Stimulated activated CD4-positive, alpha-beta T cell treated with anti-CD3 and anti-CD28 coated beads, TNF-alpha, amount 100 ng/mL, for 1 hour (primary cell): Measurements from ENCODE around the gene NOD1.
A peak's percentile ranks its signal among the peaks of the same experiment; 100 is the strongest.
"Not testable (repeated sequence)": the region's sequence is repeated elsewhere in the genome, so short reads cannot be mapped to it uniquely, and the experiment has no call there.

ENCODE experiments used
- DNase-seq, 3 donors: peaks; one replicate each; pipeline ENCODE4 v3.0.0-alpha.2; 2020; ENCODE audit warnings: low read depth in 3 of 3, low spot score in 1 of 3

Gene NOD1

DNA sequence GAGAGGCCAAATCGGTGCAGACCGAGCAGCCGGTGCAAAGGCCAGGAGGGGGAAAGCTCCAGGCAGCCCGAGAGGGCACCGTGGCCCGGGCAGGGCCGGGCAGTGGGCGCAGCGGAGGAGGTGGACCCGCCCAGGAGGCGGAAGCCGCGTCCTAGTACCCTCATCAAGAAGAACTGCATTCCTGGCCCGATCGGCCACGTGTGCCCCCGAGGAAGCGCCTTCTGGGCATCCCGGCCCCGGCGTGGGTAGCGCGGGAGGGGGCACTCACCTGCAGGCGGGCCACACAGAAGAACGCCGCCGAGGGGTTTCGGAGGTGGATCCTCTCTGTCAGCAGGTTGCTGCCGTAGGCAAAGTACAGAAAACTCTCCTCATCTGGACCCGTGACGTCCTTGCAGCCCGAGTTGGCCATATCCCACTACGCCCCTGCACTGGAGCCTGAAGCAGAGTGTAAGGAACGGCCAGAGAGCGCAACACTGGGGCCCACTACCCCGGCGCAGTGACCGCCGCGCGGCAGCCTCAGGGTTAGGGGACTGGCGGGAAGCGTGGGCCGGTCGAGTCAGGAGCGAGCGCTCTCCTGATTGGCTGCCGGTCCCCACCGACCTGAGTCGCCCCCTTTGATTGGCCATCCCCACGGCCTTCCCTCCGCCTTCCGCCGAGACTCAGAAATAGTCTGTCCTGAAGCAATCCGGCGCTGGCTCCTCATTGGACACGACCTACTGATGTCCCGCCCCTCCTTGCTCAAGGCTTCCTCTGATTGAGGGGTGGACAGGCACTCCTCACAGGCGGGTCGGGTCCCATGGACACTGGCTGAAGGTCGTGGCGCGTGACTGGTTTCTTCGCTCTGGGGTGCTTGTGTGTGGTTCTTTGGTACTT, 26.0 kb upstream of the NOD1 start, which contains the start of gene GGCT:
GGCT (minus strand) TSS at position 529 of the 873 bp plus-strand sequence; CDS start at position 409, 120 bp downstream.
- peak; percentile 90 to 94 (median 92) for DNase-seq

DNA sequence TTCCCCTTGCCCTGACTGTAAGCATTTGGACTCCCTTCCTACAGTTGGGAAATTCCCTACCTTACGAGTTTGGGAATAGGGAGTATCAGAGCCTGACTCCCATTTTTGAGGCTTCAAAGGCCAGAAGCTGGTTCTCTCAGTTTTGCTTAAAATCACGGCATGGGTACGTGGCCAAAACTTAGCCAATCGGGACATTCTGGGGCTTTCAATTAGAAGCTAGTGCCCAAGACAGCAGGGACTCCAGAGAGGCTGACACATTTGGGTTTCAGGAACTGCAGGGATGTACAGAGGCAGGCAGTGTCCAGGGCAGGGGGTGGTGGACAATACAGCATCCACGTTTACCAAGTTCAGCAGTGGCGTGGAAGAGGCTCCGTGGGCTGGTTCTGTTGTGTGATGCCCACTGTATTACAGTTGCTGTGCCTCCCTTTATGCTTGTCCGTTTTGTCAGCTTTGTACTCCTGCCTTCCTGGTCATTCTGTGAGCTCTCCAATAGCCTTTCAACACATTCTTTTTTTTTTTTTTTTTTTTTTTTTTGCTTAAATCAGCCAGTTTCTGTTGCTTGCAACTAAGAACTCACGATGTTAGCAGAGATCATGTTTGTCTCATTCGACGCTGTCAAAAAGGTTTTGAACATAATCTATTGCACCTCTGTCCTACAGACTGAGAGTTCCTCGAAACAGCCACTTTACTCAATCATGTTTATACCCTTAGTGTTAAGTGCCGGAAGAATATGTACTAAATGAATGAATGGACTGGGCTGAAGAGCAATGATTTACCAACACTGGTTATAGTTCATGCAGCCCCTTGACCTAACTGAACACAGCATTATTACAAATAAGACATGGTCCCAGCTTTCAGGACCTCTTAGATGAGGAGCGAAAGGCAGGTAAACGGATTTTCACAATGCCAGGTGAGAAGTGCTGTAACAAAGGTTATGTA, 25.0 kb upstream of the NOD1 start:
- no peak for DNase-seq

DNA sequence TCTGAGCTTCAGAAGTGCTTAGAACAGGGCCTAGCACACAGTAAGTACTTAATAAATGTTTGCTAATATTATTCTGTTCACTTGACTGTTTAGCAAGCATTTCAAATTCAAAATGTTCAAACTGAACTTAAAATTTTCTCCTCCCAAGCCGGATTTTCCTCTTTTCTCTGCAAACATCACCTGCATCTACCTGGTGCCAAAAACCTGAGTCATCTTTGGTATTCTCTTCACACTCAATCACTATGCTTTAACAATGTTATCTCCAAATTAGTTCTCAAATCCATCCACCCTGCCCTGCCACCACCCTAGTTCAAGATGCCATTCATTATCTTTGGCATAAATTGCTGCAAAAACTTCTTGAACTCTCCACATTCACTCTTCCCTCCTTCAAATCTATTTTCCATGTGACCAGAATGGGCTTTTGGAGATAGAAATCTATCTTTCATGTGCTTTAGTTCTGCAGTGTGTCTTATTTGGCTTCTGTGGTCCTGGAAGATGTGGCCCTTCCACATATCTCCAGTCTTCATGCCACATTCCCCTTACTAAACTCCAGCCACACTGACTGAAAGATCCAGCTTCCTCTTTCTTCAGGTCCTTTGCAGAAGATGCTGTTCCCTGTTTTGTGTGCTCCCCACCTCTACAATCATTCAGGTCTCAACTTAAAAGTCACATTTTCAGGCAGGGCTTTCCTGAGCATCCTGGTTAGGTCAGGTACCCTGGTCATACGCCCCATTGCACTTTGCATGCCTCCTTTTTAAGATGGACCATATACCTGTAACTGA, 24.1 kb upstream of the NOD1 start:
- no peak for DNase-seq

DNA sequence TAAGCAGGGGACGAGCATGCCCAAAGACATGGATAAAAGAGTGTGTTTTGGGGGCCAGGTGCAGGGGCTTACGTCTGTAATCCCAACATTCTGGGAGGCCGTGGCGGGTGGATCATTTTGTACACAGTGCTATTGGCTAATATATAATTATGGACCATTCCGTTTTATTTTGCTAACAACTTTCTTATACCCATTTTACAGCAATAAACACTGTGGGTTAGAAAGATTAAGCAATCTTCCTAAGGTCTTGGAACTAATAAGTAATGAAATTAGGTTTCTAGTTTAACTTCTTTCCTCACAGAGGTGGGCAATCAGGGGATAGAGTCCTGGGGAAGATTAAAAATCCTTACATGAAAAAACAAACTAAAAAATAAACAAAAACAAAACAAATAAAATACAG, 22.7 kb upstream of the NOD1 start:
- DNase-seq: no peak

DNA sequence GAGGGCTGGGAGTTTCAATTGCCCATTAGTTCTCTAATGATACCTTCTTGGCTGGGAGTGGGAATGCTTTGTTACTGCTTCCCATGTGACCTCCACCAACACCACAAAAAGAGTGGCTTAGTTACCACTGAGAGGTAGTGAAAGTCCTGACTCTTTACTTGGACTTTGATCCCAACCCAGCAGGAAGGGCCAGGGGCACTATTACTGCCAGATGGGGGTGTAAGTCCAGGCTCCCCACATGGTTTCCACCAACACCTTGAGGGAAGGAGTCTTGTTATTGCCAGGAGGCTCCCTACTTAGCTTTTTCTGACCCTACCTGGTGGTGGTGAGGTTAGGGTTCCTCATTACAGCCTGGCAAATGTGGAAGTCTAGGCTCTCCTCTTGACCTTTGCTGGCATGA, 14.6 kb upstream of the NOD1 start:
- no peak for DNase-seq

DNA sequence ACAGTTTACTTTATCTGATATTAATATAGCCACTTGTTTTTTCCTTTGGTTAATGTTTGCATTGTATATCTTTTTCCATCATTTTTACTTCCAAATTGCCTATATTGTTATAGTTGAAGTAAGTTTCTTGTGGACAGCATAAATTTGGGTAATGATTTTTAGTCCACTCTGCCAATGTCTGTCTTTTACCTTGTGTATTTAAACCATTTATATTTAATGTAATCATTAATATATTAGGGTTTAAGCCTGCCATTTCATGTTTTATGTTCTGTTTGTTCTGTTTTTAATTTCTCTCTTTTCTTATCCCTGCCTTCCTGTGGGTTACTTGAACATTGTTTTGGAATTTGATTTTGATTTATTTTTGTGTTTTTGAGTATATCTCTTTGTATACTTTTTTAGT, 12.8 kb upstream of the NOD1 start:
- DNase-seq: no peak

DNA sequence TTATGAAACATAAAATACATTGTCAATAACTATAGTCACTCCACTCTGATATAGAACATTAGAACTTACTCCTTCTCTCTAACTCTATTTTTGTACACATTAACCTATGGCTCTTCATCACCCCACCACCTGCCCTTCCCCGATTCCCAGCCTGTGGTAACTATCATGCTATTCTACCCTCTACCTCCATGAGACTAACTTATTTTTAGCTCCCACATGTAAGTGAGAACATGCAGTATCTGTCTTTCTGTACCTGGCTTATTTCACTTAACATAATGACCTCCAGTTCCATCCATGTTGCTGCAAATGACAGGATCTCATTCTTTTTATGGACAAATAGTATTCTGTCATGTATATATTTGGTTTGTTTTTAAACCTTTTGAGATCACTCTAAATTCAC, 8.8 kb upstream of the NOD1 start:
- no peak for DNase-seq

DNA sequence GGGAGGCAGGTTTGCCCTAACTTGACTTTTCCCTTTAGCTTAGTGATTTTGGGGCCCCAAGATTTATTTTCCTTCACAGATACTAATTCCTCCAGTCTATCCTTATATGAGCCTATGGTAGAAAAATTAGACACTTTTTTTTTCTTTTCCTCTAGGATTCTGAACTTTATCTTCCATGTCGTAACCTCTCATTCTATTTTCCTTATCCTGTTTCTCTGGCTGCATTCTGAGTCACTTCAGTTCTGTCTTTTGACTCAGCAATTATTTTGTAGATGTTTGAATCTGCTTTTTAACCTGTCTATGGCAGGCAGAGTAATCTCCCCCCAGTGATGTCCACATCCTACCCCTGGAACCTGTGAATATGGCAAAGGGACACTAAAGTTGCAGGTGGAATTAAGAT, 7.1 kb upstream of the NOD1 start:
- no peak for DNase-seq

DNA sequence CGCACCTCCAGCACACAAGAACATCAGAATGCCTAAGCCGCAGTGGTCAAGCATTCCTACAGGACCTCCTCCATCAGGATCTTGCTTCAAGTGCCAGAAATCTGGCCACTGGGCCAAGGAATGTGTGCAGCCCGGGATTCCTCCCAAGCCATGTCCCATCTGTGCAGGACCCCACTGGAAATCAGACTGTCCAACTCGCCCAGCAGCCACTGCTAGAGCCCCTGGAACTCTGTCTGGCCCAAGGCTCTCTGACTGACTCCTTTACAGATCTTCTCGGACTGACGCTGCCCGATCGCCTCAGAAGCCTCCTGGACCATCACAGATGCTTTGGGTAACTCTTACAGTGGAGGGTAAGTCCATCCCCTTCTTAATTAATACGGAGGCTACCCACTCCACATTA, 2.8 kb upstream of the NOD1 start:
- not testable (repeated sequence) for DNase-seq

DNA sequence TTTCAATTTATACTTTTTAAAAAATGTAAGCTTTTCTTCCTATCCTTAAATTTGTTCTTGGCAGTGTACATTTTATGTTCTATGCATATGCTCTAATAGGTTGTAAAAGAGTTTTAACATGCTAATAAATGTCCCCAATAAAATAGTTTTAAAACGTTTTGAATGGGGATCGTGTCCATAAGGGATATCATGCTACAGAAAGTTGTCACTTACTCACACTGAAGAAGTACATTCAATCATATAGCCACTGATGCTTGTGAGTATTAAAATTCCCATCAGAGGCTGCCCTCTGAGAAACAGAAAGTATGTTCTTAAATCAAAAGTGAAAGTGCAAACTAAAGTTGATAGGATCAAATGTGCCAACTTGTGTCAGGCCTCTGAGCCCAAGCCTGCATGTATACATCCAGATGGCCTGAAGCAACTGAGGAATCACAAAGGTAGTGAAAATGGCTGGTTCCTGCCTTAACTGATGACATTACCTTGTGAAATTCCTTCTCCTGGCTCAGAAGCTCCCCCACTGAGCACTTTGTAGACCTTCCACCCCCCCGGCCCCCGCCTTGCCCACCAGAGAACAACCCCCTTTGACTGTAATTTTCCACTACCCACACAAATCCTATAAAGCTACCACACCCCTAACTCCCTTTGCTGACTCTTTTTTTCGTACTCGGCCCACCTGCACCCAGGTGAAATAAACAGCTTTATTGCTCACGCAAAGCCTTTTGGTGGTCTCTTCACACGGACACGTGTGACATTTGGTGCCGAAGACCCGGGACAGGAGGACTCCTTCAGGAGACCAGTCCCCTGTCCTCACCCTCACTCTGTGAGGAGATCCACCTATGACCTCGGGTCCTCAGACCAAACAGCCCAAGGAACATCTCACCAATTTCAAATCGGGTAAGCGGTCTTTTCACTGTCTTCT, 877 bp upstream of the NOD1 start:
- DNase-seq: no peak

DNA sequence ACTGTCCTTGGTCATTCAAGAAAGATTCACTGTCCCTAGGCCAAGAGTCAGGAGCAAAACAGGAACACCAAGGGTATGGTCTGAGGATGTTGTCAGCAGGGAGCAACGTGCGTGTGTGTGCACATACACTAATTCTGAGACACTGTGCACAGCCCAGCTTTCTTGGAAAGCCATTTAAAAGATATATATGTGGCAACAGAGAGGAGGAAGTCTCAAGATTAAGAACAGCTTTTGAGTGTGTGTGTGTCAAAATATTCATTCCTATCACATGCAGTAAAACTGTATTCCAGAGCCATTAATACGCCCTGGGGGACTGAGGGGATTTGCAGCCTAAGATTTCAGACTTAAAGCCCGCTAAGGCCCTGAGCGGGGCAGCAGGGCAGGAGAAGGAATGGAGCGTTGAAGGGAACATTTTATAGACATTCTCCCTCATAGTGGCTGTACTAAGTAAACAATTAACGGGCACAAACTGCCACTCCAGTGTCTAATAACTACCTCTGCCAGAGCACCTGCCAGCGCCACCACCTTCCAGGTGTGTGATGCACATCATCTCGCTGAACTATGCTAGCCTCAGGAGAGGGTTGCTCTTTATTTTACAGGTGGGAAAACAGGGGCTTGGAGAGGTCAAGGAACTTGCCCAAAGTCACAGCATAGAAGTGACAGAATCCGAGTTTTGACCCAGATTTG, 2.0 kb downstream of the NOD1 start:
- no peak for DNase-seq

DNA sequence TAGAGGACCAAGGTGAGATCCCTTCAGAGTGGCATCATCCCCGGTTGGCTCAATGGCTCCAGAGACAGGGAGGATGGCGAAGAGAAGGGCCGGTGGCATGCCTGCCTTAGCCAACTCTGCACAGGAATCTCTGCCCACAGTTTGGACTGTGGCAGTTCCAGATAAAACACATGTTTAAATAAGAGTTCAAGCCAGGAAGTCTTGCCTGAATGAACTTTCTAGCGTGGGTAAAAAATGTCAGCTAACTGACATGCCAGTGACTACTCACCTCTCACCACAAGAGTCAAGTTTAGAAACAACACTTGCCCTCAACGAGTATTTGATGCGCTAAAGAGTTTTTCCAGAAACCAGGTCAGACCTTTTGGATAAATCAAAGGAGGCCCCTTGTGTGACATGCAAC, 3.0 kb downstream of the NOD1 start:
- DNase-seq: no peak

DNA sequence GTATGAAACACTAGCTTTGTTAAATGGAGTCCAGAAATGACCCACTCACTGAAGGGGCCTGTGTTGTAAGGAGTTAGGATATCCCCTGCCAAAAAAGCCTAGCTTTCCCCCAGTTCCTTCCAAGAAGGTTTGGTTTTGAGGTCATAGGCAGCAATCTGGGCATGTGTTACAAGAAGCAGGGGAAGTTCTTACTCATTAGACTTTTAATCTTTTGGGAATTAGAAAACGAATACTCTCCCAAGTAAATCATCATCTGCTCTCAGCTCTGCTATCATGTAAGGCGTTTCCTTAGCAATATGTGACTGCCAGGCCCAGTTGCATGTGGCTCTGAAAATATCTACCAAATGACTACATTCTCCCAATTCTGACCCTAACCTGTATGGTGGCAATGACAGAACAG, 3.7 kb downstream of the NOD1 start:
- DNase-seq: no peak

DNA sequence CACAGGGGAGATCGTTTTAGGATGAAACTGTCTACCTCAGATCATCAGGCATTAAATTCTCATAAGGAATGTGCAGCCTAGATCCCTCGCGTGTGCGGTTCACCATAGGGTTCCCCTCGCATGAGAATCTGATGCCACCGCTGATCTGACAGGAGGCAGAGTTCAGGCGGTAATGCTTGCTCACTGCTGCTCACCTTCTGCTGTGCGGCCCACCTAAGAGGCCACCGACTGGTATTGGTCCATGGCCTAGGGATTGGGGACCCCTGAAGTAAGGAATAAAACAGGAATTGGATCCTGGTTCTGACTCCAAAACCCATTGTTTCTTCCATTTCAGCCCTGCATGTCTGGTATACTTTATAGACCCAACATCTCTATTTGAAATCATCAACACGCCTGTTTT, 4.1 kb downstream of the NOD1 start:
- DNase-seq: no peak

DNA sequence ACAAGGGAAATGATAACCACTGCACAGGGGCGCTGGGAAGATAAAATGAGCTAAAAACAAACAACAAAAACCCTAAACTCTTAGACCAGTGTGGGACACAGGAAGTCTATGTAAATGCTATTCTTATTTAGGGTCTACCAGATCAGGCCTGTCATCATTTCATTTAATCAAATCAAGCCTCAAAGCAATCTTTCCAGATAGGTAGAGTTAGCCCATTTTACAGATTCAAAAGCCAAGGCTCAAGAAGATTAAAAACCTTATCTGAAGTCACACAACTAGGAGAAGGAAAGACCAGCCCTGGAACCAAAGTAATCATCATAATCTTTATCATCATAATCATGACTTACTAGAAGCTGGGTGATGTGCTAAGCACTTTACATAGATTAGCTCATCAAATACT, 4.7 kb downstream of the NOD1 start:
- no peak for DNase-seq

DNA sequence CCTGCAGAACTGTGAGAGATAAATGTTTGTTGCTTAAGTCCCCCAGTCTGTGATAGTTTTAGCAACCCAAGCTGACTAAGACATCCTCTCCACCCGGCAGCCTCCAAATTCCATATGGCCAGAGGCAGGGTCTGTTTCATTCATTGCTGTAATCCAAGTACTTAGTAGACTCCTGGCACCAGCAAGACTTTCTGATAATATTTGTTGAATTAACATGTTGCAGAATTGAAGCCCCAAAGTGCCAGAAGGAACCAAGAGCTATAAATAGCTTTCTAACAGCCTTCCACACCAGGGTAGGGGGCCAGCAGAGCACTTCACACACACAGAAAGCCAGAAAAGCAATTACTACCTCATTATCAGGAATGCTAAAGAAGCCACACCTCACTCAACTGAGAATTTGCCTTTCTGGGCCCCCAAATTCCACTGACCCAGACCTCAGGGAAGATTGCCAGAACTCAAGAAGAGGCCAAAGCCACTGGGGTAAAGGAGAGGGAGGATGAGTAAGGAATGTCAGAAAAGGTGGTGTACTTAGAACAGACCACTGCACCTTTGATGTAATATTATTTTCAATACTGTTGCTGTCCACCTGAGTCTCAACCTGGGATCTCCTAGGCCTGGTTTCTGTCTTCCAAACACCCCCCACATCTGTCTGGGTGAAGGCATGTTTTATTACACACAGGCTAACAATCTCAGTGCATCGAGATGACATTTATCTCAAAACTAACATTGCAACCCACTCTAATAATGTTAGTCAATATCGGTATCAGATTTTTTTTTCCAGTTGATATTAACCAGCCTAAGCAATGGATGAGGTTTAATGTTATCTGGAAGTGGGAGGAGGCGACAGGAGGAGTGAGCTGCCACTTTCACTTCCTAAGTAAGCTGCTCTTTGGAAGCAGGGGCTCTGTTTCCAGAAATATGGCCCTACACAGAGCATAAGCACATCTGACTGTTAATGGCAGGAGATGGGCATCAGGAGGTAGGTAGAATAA, 5.5 kb downstream of the NOD1 start:
- DNase-seq: no peak

DNA sequence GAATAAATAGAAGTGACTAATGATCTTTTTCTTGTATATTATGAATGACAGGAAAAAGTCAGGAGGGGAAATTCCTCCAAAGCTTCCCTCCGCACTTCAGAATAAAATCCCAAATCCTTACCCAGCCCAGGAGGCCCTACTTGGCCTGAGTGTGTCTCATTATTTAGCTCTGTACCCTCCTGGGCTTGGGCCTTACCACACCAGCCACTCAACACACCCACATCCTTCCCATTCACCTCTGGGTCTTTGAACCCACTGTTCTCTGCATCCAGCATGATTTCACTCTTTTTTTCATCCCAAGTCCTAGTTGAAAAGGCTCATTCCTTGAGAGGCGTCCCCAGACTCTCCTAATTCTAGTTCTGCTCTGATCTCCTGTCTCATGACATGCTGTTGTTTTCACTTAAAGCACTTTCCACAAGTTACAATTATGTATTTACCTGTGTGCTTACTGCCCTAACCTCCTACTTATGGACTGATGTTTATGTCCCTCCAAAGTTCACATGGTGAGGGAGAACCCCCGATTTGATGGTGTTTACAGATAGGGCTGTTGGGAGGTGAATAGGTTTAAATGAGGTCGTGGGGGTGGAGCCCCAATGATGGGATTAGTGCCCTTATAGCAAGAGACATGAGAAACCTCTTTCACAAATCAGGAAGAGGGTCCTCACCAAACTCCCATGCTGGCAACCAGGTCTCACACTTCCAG, 6.4 kb downstream of the NOD1 start:
- no peak for DNase-seq

DNA sequence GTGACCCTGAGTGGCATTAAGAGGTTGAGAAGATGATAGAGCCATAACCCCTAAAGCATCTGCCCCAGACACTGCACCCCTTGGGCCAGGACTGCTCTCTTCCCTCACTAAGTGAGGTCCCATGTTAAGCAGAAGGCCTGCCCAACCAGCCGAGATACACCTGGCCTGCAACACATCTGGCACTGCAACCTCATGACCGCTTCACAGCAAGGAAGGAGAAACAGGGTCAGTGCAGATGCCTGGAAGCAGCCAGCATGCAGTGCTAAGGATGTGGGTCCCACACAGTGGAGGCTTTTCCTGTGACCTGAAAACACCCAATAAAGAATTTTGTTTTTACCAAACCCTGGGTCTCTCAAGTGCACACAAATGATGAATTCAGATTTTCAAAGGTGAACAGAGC, 7.4 kb downstream of the NOD1 start:
- no peak for DNase-seq
